ENCODE measurements around the gene TMEM175.
"Not testable (repeated sequence)": the region's sequence is repeated elsewhere in the genome, so short reads cannot be mapped to it uniquely, and the experiment has no call there.

Gene TMEM175

DNA sequence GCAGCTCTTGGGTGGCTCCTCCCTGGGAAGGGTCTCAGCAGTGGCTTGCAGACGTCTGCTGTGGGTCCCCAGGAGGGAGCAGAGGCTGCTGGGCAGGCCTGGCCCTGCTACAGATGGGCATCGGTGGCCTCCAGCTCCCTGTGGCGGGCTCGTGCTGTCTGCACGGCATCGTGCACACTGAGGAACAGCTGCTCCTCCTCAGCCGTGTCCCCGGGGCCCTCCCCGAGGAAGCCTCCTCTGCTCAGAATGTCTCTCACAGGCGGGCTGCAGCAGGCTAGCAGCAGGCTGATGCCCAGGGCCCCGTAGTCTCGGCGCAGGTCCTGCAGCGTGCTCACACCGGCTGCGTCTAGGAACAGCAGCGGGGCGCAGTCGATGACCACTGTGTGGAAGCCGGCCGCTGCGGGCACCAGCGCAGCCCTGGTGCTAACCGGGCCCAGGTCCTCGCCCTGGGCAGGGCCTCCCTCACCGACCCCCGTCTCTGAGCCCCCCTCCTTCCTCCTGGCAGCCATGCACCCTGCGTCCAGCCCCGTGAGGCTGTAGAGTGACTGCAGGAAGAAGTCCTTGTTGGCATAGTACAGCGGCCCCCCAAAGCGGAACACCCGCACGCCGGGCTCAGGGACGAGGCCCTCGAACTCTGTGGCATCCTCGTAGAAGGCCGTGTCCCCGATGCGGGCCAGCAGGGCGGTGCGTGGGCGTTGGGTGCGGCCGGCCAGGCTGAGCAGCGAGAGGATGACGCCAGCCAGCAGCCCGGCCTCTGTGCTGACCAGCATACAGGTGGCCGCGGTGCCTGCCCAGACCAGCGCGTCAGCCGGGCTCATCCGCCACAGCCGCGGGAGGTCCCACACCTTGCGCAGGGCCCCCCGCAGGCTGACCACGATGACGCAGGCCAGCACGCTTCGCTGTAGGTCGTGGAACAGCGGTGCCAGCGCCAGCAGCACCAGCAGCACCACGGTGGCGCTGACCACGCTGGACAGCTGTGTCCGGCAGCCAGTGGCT lies 56.8 kb downstream of the TMEM175 start:
- in situ Hi-C loops (cut with HindIII; ENCODE audit: low sequenced_read_pairs): no loop called here

DNA sequence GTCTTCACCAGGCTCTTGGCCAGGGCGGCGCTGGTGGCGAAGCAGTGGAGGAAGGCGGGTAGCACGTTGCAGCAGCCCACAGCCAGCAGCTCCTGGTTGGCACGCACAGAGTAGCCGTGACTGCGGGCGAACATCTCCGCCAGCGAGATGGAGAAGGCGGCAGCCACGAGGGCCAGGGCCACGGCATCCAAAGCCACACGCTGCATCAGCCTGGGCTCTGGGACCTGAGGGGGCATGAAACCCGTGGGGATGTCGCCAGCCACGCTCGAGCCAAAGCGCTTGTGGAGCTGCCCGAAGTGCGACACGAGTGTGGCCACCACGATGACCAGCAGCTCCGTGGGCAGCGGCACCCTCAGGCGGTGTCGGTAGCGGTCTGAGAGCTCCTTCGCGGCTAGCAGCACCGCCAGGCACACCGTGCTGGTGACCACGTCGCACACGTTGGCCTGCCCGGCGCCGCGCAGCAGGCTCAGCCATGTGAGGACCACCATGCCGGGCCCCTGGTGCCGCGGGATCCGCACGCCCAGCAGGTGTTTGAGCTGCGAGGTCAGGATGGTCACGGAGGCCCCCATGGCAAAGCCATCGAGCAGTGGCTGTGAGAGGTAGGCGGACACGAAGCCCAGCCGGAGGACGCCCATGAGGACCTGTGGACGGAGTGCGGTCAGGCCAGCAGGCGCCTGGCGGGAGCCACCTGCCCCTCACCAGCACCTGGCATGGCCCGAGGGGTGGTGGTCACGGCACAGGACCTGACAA lies 57.6 kb downstream of the TMEM175 start:
- in situ Hi-C loops (cut with HindIII; ENCODE audit: low sequenced_read_pairs): no loop called here

DNA sequence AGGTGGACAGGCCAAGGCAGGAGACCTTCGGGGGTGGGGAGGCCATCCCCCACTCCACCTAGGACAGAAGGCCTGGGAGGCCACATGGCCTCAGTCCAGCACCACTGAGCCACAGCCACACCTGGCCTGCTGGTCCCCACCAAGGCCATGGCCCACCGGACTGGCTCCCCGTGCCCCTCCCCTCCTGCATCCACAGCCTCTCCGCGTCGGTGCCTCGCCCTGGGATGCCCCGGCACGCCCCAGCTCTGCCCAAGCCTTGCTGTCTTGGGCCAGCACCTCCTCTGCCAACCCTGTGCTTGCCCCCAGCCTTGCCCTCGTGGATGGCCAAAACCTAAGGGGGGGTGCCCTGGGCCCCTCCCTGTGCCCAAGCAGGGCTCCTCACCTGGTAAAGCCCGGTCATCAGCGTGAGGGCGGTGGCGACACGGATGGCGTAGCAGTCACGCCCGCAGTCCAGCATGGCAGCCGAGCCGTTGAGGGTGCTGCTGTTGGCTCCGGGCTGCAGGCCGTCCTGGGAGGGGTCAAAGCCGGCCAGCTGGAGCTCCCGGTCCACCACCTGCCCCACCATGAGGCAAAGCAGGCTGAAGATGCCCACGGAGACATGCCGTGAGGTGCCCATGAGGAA lies 58.6 kb downstream of the TMEM175 start:
- in situ Hi-C loops (cut with HindIII; ENCODE audit: low sequenced_read_pairs): no loop called here

DNA sequence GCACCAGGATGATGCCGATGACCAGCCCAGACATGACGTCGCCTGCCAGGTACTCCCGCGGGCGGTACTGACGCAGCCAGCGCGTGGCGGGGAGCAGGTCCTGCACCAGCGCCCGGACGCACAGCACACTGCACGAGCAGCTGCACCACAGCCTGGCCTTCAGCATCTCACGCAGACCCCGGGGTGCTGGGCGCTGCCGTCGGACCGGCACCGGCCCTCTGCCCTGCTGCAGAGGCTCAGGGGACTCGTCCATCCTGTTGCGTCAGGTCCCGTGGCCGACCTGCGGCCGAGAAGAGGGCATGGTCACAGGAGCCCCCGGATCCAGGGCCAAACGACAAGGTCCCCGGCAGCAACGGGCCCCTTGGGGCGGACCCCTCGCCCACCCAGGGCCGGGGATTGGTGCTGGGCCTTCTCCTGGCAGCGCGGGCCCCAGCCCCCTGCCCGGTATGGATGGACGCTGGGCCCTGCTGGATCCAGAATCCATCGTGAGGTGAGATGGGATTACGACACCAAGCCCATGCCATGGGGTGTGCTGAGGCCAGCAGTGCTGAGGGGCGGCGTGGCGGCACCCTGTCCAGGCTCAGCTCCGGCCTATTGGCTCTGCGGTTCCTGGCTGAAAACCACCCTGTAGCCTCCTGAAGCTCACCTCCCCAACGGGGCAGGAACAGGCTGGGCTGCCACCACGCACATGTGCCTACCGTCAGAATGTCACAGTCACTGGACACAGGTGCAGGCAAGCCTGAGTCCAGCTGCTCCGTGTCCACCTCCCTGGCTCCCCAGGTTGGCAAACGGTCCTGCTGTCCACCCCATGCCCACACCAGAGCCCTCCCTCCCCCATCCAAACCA lies 59.4 kb downstream of the TMEM175 start:
- in situ Hi-C loops (cut with HindIII; ENCODE audit: low sequenced_read_pairs): no loop called here

DNA sequence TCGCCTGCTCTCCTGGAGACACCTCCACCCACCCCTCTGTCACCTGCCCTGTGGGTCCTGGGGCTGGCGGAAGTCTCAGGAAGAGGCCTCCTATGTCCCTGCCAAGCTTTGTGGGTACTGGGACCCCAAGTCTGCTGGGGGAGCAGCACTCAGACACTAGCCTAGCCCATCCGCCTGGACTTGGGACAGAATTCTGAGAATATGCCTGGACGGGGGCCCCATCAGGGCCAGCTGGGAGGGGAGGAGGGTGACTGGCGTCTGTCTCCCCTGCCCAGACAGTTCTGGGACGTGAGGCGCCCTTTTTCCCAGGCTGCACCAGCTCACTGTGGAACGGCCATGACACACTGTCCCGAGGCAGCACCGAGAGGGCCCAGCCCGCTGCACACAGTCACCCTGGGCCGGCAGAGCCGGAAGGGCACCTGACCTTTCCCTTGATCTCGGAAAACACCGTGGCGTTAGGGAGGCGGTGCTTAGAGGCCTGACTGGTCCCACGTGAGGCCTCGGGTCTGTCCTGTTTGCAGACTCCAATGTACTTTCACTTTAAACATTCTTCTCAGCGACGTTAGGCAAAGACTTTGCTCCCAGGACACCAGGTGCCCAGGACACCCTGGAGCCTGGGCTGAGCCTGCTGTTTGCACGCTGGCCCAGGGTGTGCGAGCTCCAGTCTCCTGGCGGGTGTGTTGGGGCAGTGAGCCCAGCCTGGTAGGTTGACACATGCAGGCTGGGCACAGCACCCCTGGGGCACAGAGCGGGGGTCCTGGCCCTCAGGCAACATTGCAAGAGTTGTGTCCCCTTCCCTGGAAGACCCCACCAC lies 60.2 kb downstream of the TMEM175 start:
- in situ Hi-C loops (cut with HindIII; ENCODE audit: low sequenced_read_pairs): no loop called here

DNA sequence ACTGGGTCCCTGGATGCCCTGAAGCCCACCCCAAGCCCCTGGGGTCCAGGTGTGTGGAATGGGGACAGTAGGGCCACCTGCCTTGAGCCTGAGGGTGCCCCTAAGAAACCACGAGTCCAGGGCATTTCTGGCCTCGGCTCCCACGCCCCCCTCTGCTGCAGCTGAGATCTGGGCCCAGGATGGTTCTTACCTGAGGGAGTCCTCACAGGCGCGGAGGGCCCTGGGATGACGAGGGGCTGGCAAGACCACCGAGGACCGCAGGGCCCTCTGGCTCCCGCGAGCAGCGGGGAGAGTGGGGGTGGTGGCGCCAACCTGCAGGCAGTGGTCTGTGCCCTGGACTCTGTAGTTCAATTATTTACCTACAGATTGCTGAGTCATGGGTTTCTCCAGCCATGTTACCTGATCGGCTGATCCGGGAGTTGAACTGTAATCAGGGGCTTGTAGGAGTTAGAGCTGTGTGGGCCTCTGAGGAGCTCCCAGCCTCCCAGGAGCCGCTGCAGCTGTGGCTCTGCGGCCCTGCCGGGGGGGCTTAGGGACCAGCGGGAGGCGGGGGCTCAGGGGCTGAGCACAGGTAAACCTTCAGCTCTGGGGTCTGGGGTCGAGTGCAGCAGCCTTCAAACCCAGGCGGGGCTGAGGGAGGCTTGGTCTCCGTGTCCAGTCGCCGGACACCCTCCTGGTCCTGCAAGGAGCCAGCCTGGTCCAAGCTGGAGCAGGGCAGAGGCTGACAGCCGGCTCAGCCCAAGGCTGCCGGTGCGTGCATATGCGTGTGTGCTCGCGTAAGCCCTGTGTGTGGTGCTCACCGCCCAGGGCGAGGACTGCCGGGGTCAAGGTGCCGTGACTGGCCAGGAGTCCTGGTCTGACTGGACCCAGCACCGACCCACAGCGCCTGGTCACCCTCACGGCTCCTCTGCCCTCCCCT lies 61.1 kb downstream of the TMEM175 start, which contains the start of gene SLC26A1:
SLC26A1 (minus strand) TSS at position 294 of the 919 bp plus-strand sequence. CDS start 1,701 bp downstream, outside the sequence.
- in situ Hi-C loops (cut with HindIII; ENCODE audit: low sequenced_read_pairs): no loop called here

DNA sequence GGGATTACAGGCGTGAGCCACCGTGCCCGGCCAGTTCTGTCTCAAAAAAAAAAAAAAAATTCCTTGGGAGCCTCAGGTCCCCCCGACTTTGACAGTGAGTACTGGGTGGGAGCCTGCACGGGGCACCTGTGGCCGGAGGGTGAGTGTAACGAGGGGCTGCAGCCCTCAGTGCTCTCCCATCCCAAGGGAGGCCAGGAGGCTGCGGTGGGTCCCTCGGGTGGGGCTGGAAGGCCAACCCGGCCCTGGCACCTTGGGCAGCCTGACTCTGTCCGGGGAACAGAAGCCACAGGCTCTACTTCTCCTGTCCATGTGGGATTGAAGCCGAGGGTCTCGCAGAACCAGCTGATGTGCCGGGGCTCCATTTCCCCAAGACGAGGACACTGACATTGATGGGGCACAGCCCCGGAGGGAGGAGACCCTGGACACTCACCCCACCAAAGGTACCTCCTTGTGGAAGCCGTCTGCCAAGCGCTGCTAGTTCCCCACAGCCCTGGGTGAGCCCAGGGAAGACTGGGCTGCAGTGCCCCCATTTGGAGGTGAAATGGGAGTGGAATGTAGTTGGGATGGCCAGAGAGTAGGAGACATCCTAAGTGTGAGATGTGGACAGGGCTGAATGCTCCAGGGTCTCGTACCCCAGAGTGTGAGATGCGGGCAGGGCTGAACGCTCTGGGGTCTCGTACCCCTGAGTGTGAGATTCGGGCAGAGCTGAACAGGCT lies 63.2 kb downstream of the TMEM175 start:
- in situ Hi-C loops (cut with HindIII; ENCODE audit: low sequenced_read_pairs): no loop called here

DNA sequence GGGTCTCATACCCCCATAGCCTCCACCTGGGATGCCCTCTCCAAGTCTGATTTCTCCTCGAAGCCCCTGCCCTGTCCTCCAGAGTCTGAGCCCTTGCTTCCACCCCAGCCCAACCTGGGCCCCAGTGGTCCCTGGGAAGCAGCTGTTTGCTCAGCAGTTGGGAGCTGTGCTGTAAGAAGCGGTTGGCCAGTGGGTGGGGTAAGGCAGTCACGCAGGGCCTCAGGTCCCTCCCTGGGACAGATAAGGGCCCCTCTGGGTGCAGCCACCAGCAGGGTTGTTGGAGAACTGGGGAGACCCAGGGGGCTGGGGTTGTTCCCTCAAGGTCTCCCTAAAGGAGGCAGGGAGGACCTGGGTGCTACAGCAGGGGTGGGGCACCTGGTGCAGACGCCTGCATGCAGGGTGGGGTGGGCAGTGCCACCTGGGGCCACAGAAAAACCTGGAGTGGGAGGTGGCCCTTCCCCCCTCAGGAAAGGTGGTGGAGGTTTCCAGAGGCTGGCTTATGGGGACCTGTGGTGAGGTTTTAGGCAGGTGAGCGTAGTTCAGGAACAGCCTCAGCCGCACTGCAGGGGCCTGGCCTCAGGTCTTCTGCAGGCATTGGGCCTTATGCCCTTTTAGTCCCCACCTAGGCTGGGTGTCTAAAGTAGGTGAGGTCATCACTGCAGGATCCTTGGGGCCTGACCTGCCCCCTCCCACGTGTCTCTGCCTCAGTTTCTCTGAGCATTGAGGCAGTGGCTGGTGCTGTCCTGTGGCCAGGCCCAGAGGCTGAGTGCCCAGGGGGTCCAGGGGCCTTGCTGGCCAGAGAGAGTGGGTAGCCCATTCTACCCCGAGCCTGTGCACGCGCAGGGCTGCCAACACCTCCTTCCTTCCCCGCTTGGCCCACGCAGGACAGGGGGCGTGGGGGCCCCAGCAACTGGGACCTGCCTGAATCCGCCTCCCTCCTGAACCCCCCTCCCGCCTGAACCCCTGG lies 64.1 kb downstream of the TMEM175 start:
- in situ Hi-C loops (cut with HindIII; ENCODE audit: low sequenced_read_pairs): no loop called here

DNA sequence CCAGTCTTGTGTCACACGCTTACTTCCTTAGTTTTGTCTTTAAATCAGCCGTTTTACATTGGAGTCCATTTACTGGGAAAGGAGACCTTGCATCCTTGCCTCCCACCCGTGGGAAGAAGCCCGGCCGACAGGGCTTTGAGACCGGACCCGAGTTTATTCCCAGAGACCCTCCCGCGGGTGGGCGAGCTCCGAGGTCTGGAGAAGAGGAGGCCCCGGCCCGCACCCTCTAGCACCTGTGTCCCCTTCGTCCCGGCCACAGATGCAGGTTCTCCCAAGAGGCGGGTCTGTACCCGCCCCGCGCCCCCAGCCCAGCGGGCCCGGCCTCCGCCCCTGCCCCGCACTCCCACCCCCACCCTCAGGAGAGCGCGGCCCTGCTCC lies 64.7 kb downstream of the TMEM175 start:
- in situ Hi-C loops (cut with HindIII; ENCODE audit: low sequenced_read_pairs): no loop called here

DNA sequence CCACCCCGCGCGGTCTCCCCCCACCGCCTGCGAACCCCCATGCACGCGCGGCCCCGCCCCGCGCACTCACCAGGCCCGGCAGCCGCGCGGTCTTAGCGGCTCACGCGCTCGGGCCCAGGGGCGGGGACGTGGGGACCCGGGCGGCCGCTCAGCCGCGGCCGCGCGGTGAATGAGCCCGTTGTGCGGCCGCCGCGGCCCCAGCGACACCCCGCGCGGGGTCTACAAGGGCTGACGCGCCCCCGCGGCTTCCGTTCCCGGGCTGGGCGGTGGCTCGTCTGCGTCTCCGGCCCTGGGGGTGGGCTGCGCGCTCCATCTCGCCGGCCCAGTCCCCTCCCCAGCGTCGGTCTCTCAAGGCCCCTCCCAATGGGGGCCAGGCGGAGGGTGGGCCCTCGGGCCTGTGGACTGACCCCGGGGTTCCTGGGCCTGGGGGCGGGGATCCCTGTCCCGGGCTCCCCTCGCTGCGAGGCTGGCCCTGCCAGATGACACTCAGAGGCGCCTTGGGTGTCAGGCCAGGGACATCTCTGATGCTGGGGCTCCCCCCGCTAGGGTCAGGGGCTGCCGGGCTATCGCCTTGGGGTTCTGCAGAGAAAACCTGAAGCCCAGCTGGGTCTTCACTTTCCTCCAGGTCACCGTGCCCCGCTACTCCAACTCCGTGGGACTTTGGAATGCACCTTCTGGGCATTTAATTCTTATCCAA lies 65.3 kb downstream of the TMEM175 start:
- in situ Hi-C loops (cut with HindIII; ENCODE audit: low sequenced_read_pairs): no loop called here

DNA sequence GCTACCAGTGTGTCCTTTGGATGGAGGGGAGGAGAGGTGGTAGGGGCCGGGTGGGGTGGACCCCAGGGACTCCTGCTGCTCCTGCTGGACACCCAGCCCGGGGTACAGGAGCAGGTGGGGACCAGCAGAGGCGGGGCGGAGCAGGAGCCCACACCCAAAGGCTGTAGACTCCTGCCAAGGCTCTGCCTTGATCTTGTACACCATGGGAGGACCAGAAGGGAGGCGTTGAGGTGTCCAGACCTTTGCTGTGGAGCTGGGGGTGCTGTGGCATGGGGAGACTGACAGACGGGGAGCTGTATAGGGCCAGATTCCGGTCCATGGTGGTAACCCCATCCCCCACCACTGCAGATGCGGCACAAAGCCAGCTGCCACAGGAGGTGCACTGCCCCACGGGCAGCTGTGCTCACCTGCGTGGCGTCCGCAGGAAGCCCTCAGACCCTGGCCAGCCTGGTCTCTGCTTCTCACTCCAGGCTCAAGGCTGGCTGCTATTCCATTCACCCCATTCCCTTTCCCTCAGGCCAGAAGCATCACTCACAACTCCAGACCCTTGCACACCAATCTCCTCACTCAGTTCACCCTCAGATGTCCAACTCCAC lies 65.9 kb downstream of the TMEM175 start:
- in situ Hi-C loops (cut with HindIII; ENCODE audit: low sequenced_read_pairs): no loop called here

DNA sequence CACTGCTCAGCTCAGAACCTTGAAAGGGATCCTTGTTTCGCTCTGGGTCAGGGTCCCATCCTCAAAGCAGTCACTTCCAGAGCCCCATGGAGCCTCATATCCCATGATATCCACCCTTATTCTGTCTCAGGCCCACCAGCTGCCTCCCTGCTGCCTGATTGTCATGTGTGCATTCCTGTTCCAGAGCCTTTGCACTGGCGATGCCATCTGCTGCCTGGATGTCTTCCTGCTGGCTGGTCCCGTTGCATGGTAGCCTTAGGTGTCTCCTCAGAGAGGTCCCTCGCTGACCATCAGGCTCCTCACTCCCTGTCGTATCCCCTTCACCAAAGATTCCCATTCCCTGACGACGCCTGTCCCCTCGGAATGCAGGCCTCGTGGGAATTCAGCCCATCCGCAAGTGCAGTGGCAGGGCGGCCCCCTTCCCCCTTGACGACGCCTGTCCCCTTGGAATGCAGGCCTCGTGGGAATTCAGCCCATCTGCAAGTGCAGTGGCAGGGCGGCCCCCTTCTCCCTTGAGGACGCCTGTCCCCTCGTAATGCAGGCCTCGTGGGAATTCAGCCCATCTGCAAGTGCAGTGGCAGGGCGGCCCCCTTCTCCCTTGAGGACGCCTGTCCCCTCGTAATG lies 67.1 kb downstream of the TMEM175 start:
- in situ Hi-C loops (cut with HindIII; ENCODE audit: low sequenced_read_pairs): not testable (repeated sequence)

DNA sequence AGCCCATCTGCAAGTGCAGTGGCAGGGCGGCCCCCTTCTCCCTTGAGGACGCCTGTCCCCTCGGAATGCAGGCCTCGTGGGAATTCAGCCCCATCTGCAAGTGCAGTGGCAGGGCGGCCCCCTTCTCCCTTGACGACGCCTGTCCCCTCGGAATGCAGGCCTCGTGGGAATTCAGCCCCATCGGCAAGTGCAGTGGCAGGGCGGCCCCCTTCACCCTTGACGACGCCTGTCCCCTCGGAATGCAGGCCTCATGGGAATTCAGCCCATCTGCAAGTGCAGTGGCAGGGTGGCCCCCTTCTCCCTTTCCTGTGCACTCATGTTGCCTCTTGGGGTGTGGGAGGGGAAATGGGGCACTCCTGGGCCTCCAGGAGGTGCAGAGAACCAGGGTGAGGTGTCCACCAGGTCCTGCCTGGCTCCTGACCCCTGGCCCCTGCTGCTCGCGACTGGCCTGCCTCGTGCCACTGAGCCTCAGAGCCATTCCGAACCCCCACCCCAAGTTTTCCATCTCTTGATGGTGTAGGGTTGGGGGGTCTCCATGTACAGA lies 67.7 kb downstream of the TMEM175 start:
- in situ Hi-C loops (cut with HindIII; ENCODE audit: low sequenced_read_pairs): no loop called here

DNA sequence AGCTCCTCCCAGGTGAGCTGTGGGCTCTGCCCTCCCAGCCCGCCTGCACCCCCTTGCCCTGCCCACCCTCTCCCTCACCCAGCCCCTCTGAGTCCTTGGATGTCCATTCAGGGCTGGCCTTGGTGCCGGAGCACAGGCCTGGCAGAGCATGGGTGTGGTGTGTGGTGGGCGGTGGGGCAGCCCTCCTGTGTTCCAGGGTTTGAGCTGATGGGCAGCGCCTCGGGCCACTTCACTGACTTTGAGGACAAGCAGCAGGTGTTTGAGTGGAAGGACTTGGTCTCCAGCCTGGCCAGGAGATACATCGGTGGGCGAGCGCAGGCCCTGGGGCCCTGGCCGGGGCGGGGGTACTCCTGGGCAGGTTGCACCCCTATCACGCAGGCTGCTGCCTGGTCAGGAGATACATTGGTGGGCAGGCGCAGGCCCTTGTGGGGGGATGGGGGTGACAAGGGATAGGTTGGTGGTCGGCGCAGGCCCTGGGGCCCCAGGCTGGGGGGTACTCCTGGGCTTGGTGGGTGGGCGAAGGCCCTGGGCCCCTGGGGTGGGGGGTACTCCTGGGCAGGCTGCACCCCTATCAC lies 68.5 kb downstream of the TMEM175 start:
- in situ Hi-C loops (cut with HindIII; ENCODE audit: low sequenced_read_pairs): no loop called here

All from DLD1 (cell line).